GM12878 (cell line): Measurements from ENCODE around the gene PDE6C. TPM values are rescaled to one million over a fixed set of nuclear protein-coding genes. Genes with fewer than 3 reads are reported as not detected.
"Not testable (repeated sequence)": the region's sequence is repeated elsewhere in the genome, so short reads cannot be mapped to it uniquely, and the experiment has no call there.

ENCODE experiments used
- ATAC-seq: fragments of 200-7000 bp; cut with Tn5 transposase; 3 replicates; pipeline ENCODE4 v1.9.1; 2020; ENCODE audit warnings: mild to moderate bottlenecking, moderate library complexity
- BruUV-seq: library from RNA; stranded (reverse); fragments of 400-500 nt; replicated peaks from 2 replicates; lab custom pipeline; 2021; lab: Mats Ljungman, UMichigan
- CTCF ChIA-PET: fragments of 300-600 bp; sonication (Branson Sonifier 250); formaldehyde crosslinking; extraction: SDS; loops from one replicate; lab custom pipeline; 2021; ENCODE audit warnings: inconsistent platforms; lab: Yijun Ruan, JAX
- POLR2A ChIA-PET: fragments of 350-600 bp; formaldehyde crosslinking; extraction: SDS; loops from one replicate; lab custom pipeline; 2021; ENCODE audit warnings: inconsistent platforms; lab: Charles Lee
- RAD21 ChIA-PET: fragments of 300-600 bp; sonication (Branson Sonifier 250); formaldehyde crosslinking; loops from one replicate; lab custom pipeline; 2023; ENCODE audit warnings: antibody characterized with exemption; ENCODE audit not compliant: unreplicated experiment; lab: Charles Lee
- SMC1A ChIA-PET: fragments of 300-600 bp; sonication (Branson Sonifier 250); formaldehyde crosslinking; loops from one replicate; lab custom pipeline; 2023; ENCODE audit not compliant: unreplicated experiment, uncharacterized antibody; lab: Charles Lee
- DNase-seq: peaks from one replicate; pipeline ENCODE4 v3.0.0-alpha.2; 2011; ENCODE audit warnings: low read depth, low spot score
- FAIRE-seq: peaks from 3 replicates; lab custom pipeline; 2011; peaks lifted over from hg19 to GRCh38; lab: Jason Lieb, UNC
- H2AFZ ChIP-seq: 2 replicates; pipeline ENCODE4 v1.6.0; 2011; ENCODE audit warnings: low read depth, low read length, control low read depth; ENCODE audit not compliant: control insufficient read depth
- H3K27ac ChIP-seq: 2 replicates; pipeline ENCODE4 v1.5.1; 2011; ENCODE audit warnings: control low read depth; ENCODE audit not compliant: control insufficient read depth, insufficient read depth
- H3K27me3 ChIP-seq, 2 experiments: replicated peaks in 1 of 2; 2 replicates each; pipeline versions ENCODE4 v1.6.0 to v1.6.1; 2011; ENCODE audit warnings: low read length in 1 of 2; ENCODE audit not compliant: control insufficient read depth in 2 of 2, insufficient read depth in 2 of 2
- H3K36me3 ChIP-seq, 2 experiments: 2 replicates each; pipeline ENCODE4 v1.5.1; 2011; ENCODE audit warnings: low read length in 1 of 2; ENCODE audit not compliant: control insufficient read depth in 2 of 2, insufficient read depth in 2 of 2
- H3K4me1 ChIP-seq: 2 replicates; pipeline ENCODE4 v1.6.1; 2011; ENCODE audit warnings: mild to moderate bottlenecking, low read length, moderate library complexity, mixed read lengths; ENCODE audit not compliant: control insufficient read depth, insufficient read depth
- H3K4me2 ChIP-seq: 2 replicates; pipeline ENCODE4 v1.6.0; 2011; ENCODE audit warnings: control low read depth; ENCODE audit not compliant: control insufficient read depth, insufficient read depth
- H3K4me3 ChIP-seq: fragments of 200-600 bp; sonication (generic); 2 replicates; pipeline ENCODE4 v1.5.1; 2016
- H3K79me2 ChIP-seq: 2 replicates; pipeline ENCODE4 v1.6.0; 2011; ENCODE audit warnings: low read length; ENCODE audit not compliant: control insufficient read depth, insufficient read depth
- H3K9ac ChIP-seq: 2 replicates; pipeline ENCODE4 v1.8.0; 2011; ENCODE audit warnings: low read length, control low read depth, mixed read lengths; ENCODE audit not compliant: control insufficient read depth, insufficient read depth
- H3K9me3 ChIP-seq: replicated peaks from 3 replicates; pipeline ENCODE4 v1.5.1; 2011; ENCODE audit warnings: mild to moderate bottlenecking, low read length; ENCODE audit not compliant: control insufficient read depth, insufficient read depth
- H4K20me1 ChIP-seq: 2 replicates; pipeline ENCODE4 v1.6.0; 2011; ENCODE audit not compliant: control insufficient read depth, insufficient read depth
- BHLHE40 ChIP-seq, 2 experiments: fragments of 450-650 bp in 1 of 2; IDR thresholded peaks; 2 replicates each; pipeline ENCODE4 v1.6.1; 2011 to 2017; ENCODE audit warnings: low read depth in 2 of 2, borderline replicate concordance in 1 of 2, improper control_type of control experiment in 1 of 2, low read length in 1 of 2, mild to moderate bottlenecking in 1 of 2
- JUNB ChIP-seq: IDR thresholded peaks from 2 replicates; pipeline ENCODE4 v1.6.1; 2016; ENCODE audit warnings: antibody characterized with exemption, mild to moderate bottlenecking
- MEF2A ChIP-seq: IDR thresholded peaks from 2 replicates; pipeline ENCODE4 v1.6.1; 2011; ENCODE audit warnings: low read depth, mild to moderate bottlenecking, low read length, moderate library complexity; ENCODE audit not compliant: insufficient read depth
- SP1 ChIP-seq: IDR thresholded peaks from one replicate; pipeline ENCODE4 v1.6.1; 2011; ENCODE audit warnings: low read depth, low read length
- WGBS: methylation state at CpG from one replicate; pipeline ENCODE4 v1.1.6; 2016; ENCODE audit warnings: low lambda C conversion rate; ENCODE audit not compliant: insufficient replicate concordance, insufficient coverage; ENCODE audit errors: missing lambda C conversion rate; 5-methylcytosine and 5-hydroxymethylcytosine counted together
- in situ Hi-C: fragments of 300-500 bp; cut with MboI; formaldehyde crosslinking; loops from 9 replicates; pipeline ENCODE4 v1.14.3; 2018; ENCODE audit warnings: mixed read lengths
- intact Hi-C: fragments of 100-400 bp; cut with micrococcal nuclease; formaldehyde crosslinking; loops from one replicate; pipeline ENCODE4 v1.14.2; 2022; ENCODE audit not compliant: unreplicated experiment
- polyA plus RNA-seq, 11 experiments: library from polyadenylated mRNA; depleted of rRNA in 4 of 11; unstranded in 6 of 11; stranded (reverse) in 5 of 11; fragments of >200 nt; fragmentation: Nextera tagmentation in 4 of 11; fragmentation: Illumina TruSeq in 1 of 11; extraction: Ambion mirVana in 4 of 11; extraction: Trizol in 1 of 11; gene quantifications; 1 replicate in 1 of 11; 2 replicates in 10 of 11; pipeline versions ENCODE4 v1.2.1 to v1.2.3, GENCODE V29; 2011 to 2016; ENCODE audit warnings: inconsistent platforms in 2 of 11, missing spikeins in 2 of 11, low read depth in 1 of 11
- total RNA-seq, 4 experiments: library from RNA; depleted of rRNA in 3 of 4; stranded (reverse); fragments of >200 nt in 3 of 4; fragmentation: Illumina TruSeq in 1 of 4; extraction: Trizol in 1 of 4; gene quantifications; 2 replicates each; pipeline versions ENCODE4 v1.2.1 to v1.2.3, GENCODE V29; 2013 to 2021
- TF ChIP-seq, protein P1 (sequence below): fragments of 450-650 bp; IDR thresholded peaks from 2 replicates; pipeline ENCODE4 v1.6.1; 2014; ENCODE audit warnings: mild to moderate bottlenecking

PDE6C gene
- total and polyA plus RNA-seq, 10 of the 15 experiments (the other 5 are each of a cell fraction or from before 2014, with no cell fraction given) = not detected

DNA sequence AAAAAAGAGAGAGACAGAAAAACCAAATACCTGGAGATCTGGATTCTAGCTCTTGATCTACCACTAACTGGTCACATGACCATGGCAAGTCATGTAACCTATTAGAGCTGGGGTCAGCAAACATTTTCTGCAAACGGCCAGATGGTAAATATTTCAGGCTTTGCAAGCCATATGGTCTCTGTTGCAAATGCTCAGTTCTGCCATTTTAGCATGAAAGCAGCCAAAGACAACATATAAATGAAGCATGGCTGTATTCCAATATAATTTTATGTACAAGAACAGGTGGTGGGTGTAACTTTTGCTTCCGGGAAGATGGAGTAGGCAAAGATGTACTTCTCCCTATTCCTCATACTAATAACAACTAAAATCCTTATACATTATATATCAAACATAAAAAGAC lies 83.4 kb downstream of the PDE6C start:
- Histone ChIP-seq H3K36me3 (peaks cover 0 to 3% of the 10 kb centered on the region in 2 experiments; a peak in 3 of 4 replicates), H2AFZ (no peak overlapping the region), H3K4me3 (no peak overlapping the region), H3K79me2 (no peaks in the 10 kb centered on the region), H3K27me3 (no peaks in the 10 kb centered on the region), H3K9me3 (no peaks in the 10 kb centered on the region), H3K4me1 (no peaks in the 10 kb centered on the region), H4K20me1 (no peaks in the 10 kb centered on the region), H3K27ac (no peak overlapping the region), H3K4me2 (no peak overlapping the region), H3K9ac (no peak overlapping the region)
- no peak for FAIRE-seq
- no peak for ATAC-seq
- BruUV-seq = no TSS peak
- CTCF ChIA-PET = interaction anchor here (0.6 to 1.2 kb wide), 6 partner anchors 13 to 1127 kb away, joined by 3 to 8 read pairs (median 3); no protein-coding TSS in a partner anchor
- 95% methylated on average over 2 of the region's 2 CpGs for WGBS
- SMC1A ChIA-PET = no interaction called here
- no peak for DNase-seq
- POLR2A ChIA-PET = no interaction called here
- intact Hi-C loops = loop anchor here (5.0 kb wide), 1 partner anchor 162 kb away; no protein-coding TSS in a partner anchor
- TF ChIP-seq, protein P1, sequence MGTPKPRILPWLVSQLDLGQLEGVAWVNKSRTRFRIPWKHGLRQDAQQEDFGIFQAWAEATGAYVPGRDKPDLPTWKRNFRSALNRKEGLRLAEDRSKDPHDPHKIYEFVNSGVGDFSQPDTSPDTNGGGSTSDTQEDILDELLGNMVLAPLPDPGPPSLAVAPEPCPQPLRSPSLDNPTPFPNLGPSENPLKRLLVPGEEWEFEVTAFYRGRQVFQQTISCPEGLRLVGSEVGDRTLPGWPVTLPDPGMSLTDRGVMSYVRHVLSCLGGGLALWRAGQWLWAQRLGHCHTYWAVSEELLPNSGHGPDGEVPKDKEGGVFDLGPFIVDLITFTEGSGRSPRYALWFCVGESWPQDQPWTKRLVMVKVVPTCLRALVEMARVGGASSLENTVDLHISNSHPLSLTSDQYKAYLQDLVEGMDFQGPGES = no peak
- TF ChIP-seq SP1 (no peak), MEF2A (no peak), JUNB (no peak), BHLHE40 (IDR thresholded peaks at IDR 0.05; ENCODE audit: borderline replicate concordance in 1 of 2, low read depth in 2 of 2, low read length in 1 of 2) (no peak)
- in situ Hi-C loops = no loop called here
- RAD21 ChIA-PET = no interaction called here

DNA sequence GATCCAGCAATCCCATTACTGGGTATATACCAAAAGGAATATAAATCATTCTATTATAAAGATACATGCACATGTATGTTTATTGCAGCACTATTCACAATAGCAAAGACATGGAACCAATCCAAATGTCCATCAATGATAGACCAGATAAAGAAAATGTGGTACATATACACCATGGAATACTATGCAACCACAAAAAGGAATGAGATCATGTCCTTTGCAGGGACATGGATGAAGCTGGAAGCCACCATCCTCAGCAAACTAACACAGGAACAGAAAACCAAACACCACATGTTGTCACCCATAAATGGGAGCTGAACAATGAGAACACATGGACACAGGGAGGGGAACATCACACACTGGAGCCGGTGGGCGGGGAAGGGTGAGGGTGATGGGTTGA lies 84.2 kb downstream of the PDE6C start:
- BruUV-seq, H3K36me3 ChIP-seq, DNase-seq, RAD21 ChIA-PET, H3K9ac ChIP-seq, POLR2A ChIA-PET, H3K79me2 ChIP-seq, H3K9me3 ChIP-seq, FAIRE-seq, H2AFZ ChIP-seq, H3K4me2 ChIP-seq, H3K4me1 ChIP-seq, H3K27ac ChIP-seq, ATAC-seq, H3K4me3 ChIP-seq, H4K20me1 ChIP-seq, in situ Hi-C loops, H3K27me3 ChIP-seq: not testable (repeated sequence)
- CTCF ChIA-PET = interaction anchor here (1.7 to 2.4 kb wide), 2 partner anchors 80 to 119 kb away, joined by 3 to 13 read pairs; no protein-coding TSS in a partner anchor
- intact Hi-C loops = loop anchor here (5.0 kb wide), 1 partner anchor 161 kb away; no protein-coding TSS in a partner anchor
- WGBS = 100% methylated on average over 2 of the region's 2 CpGs
- SMC1A ChIA-PET = interaction anchor here (2.0 kb wide), 1 partner anchor 12 kb away, joined by 6 read pairs; no protein-coding TSS in a partner anchor
